Measurements from ENCODE around the gene VPS16.

- TF ChIP-seq KLF16 (tag by site-specific recombination; IDR thresholded peaks at IDR 0.05) (no peak), ZSCAN5A (tag by site-specific recombination; IDR thresholded peaks at IDR 0.05) (no peak), PRDM1 (tag by site-specific recombination; IDR thresholded peaks at IDR 0.05) (no peak), CTCF (tag by site-specific recombination; IDR thresholded peaks at IDR 0.05) (no peak), PBX3 (CRISPR knock-in tag; IDR thresholded peaks at IDR 0.05) (no peak), ZNF19 (tag by site-specific recombination; IDR thresholded peaks at IDR 0.05; ENCODE audit: low read depth) (no peak), SP2 (tag by site-specific recombination; IDR thresholded peaks at IDR 0.05) (no peak), ZNF274 (IDR thresholded peaks at IDR 0.05; ENCODE audit: low read length) (no peak), ZNF274 (tag by site-specific recombination; IDR thresholded peaks at IDR 0.05; ENCODE audit: borderline replicate concordance) (no peak), ZFP37 (tag by site-specific recombination; IDR thresholded peaks at IDR 0.05) (no peak)
Observed at GRCh38 chr20:2794866-2795447, 45.6 kb upstream of the VPS16 start.
